ENCODE results near the gene USP2.

Gene USP2

GRCh38 chr11:119377112-119377901, 4.2 kb downstream of the USP2 start:
- TF ChIP-seq CTCF (conservative IDR thresholded peaks at IDR 0.05; ENCODE audit: low read length) = no peak
- DNase-seq (ENCODE audit: low read depth) = no peak
- no peak overlapping the region for H3K4me3 ChIP-seq (ENCODE audit: low read length)

- H3K4me3 ChIP-seq (ENCODE audit: low read length) = no peak overlapping the region
- DNase-seq (ENCODE audit: low read depth) = no peak
- no peak for TF ChIP-seq CTCF (conservative IDR thresholded peaks at IDR 0.05; ENCODE audit: low read length)
These were observed 5.2 kb downstream of the USP2 start for GRCh38 chr11:119376197-119376847.

GRCh38 chr11:119375337-119376196, 5.9 kb downstream of the USP2 start:
- H3K4me3 ChIP-seq (ENCODE audit: low read length) = no peak overlapping the region
- no peak for TF ChIP-seq CTCF (conservative IDR thresholded peaks at IDR 0.05; ENCODE audit: low read length)
- peak; percentile 60 for DNase-seq (ENCODE audit: low read depth)

- DNase-seq (ENCODE audit: low read depth) = no peak
- no peak for TF ChIP-seq CTCF (conservative IDR thresholded peaks at IDR 0.05; ENCODE audit: low read length)
- no peak overlapping the region for H3K4me3 ChIP-seq (ENCODE audit: low read length)
These were observed 6.7 kb downstream of the USP2 start for GRCh38 chr11:119374632-119375336.

- peak; percentile 96 for TF ChIP-seq CTCF (conservative IDR thresholded peaks at IDR 0.05; ENCODE audit: low read length)
- H3K4me3 ChIP-seq (ENCODE audit: low read length) = no peak overlapping the region
- peak; percentile 72 for DNase-seq (ENCODE audit: low read depth)
These were observed 7.4 kb downstream of the USP2 start for GRCh38 chr11:119373921-119374631.

All from AG10803 (cell line).